ENCODE measurements around the gene NR2F2.

- TF ChIP-seq CTCF (IDR thresholded peaks at IDR 0.05): no peak
- TF ChIP-seq SIN3A (IDR thresholded peaks at IDR 0.05; ENCODE audit: borderline replicate concordance, insufficient read depth, low read depth, low read length): no peak
- TF ChIP-seq POLR2AphosphoS5 (IDR thresholded peaks at IDR 0.05; ENCODE audit: low read depth, low read length): no peak
Measured at GRCh38 chr15:96367311-96368200, 37.1 kb downstream of the NR2F2 start.

Data from Panc1 (cell line).